Heart left ventricle (tissue), 13 donors: ENCODE data around the gene IRF5.

ENCODE experiments used
- POLR2A ChIP-seq, 2 donors: fragments of 450-650 bp; IDR thresholded peaks; one replicate each; pipeline ENCODE4 v1.6.1; 2017; ENCODE audit warnings: antibody characterized with exemption in 2 of 2, mild to moderate bottlenecking in 2 of 2, moderate library complexity in 2 of 2
- TF ChIP-seq, protein P1 (sequence below), 12 donors: fragments of 200-600 bp; sonication (generic) in 4 of 12; IDR thresholded peaks; one replicate each; pipeline versions ENCODE4 v1.5.0 to v1.8.0; 2018 to 2022; ENCODE audit warnings: antibody characterized with exemption in 12 of 12, mild to moderate bottlenecking in 5 of 12
- donor health status: ischemic (EF 13 %, LVEDD 7.1; RV severe dilation, severe dysfunction).
- donor health status: DM: no; HTN: yes; CAD: no.
- donor health status: DM: no; HTN: no; CAD: no.
- donor health status: ischemic (EF 25% LVEDD 6.9; RV normal size, moderate dysfunction).
- donor health status: ischemic (EF 25% LVEDD 5.7; RV mildly dilated, moderate dysfunction).
- donor health status: ischemic (EF 35%, LVEDD 5.7; RV mildly dilated, moderate dysfunction).
- donor health status: nonischemic (EF 11% LVEDD 7.7; RV severe dilation, severe dysfunction).
- donor health status: DM: yes; HTN: yes; CAD: no.
- donor health status: PGD.
- donor health status: ischemic (EF 29% LVEDD 5.4; RV normal size, mild dysfunction).
- donor health status: nonischemic (EF 23%, LVEDD 6.1; RV moderate dilation, normal function).

DNA sequence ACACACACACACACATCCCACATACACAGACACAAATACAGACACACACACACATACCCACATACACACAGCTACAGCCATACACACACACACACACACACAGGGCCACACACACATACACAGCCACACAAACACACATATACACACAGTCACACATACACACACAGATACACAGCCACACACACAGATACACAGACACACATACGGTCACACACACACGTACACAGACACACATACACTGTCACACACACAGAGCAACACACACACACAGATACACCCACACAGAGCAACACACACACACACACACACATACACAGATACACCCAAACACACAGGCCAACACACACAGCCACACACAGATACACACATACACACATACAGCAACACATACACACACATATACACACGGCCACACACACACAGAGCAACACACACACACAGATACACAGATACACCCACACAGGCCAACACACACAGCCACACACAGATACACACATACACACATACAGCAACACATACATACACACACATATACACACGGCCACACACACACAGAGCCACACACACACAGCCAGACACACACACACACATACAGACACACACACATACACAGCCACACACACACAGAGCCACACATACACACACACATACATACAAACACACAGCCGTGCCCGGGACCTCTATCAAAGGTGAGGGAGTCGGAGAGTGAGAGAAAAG lies 49.5 kb upstream of the IRF5 start:
- TF ChIP-seq, protein P1, sequence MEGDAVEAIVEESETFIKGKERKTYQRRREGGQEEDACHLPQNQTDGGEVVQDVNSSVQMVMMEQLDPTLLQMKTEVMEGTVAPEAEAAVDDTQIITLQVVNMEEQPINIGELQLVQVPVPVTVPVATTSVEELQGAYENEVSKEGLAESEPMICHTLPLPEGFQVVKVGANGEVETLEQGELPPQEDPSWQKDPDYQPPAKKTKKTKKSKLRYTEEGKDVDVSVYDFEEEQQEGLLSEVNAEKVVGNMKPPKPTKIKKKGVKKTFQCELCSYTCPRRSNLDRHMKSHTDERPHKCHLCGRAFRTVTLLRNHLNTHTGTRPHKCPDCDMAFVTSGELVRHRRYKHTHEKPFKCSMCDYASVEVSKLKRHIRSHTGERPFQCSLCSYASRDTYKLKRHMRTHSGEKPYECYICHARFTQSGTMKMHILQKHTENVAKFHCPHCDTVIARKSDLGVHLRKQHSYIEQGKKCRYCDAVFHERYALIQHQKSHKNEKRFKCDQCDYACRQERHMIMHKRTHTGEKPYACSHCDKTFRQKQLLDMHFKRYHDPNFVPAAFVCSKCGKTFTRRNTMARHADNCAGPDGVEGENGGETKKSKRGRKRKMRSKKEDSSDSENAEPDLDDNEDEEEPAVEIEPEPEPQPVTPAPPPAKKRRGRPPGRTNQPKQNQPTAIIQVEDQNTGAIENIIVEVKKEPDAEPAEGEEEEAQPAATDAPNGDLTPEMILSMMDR (IDR thresholded peaks at IDR 0.05): no peak
- no peak for TF ChIP-seq POLR2A (IDR thresholded peaks at IDR 0.05)
